Transverse colon (tissue), 4 donors: Measurements from ENCODE around the gene ATL1. TPM values are rescaled to one million over a fixed set of nuclear protein-coding genes. Genes with fewer than 3 reads are reported as not detected.

Experiments
- DNase-seq: peaks from one replicate; pipeline ENCODE4 v3.0.0-alpha.2; 2019
- H3K27ac ChIP-seq, 4 donors: fragments of 200-600 bp; sonication (generic); 2 replicates each; pipeline ENCODE4 v1.5.1; 2016 to 2018; ENCODE audit warnings: inconsistent platforms in 4 of 4
- H3K27me3 ChIP-seq: fragments of 200-600 bp; sonication (generic); 2 replicates; pipeline ENCODE4 v1.5.1; 2017; ENCODE audit warnings: inconsistent platforms
- H3K36me3 ChIP-seq, 4 donors: fragments of 200-600 bp; sonication (generic); 2 replicates each; pipeline ENCODE4 v1.5.1; 2017 to 2019; ENCODE audit warnings: inconsistent platforms in 4 of 4
- H3K4me1 ChIP-seq, 4 donors: fragments of 200-600 bp; sonication (generic); 2 replicates each; pipeline ENCODE4 v1.5.1; 2017 to 2020; ENCODE audit warnings: inconsistent platforms in 4 of 4
- H3K4me3 ChIP-seq, 4 donors: fragments of 200-600 bp; sonication (generic); 1 replicate in 1 of 4; 2 replicates in 3 of 4; pipeline versions ENCODE4 v1.5.1 to v1.6.1; 2017 to 2019; ENCODE audit warnings: inconsistent platforms in 4 of 4
- H3K9me3 ChIP-seq, 2 donors: fragments of 200-600 bp; sonication (generic); 2 replicates each; pipeline ENCODE4 v1.5.1; 2017 to 2019; ENCODE audit warnings: inconsistent platforms in 2 of 2
- EP300 ChIP-seq: sonication (generic); formaldehyde crosslinking; IDR thresholded peaks from one replicate; pipeline ENCODE4 v1.6.1; 2017; ENCODE audit warnings: antibody characterized with exemption, low read depth
- POLR2A ChIP-seq: fragments of 450-650 bp; IDR thresholded peaks from one replicate; pipeline ENCODE4 v1.6.1; 2016; ENCODE audit warnings: antibody characterized with exemption, mild to moderate bottlenecking, moderate library complexity
- POLR2AphosphoS5 ChIP-seq, 3 donors: sonication (generic); formaldehyde crosslinking; IDR thresholded peaks; one replicate each; pipeline ENCODE4 v1.6.1; 2016; ENCODE audit warnings: antibody characterized with exemption in 3 of 3
- WGBS, 2 donors: methylation state at CpG; one replicate each; pipeline ENCODE4 v1.1.5; 2018; ENCODE audit warnings: low coverage in 1 of 2; 5-methylcytosine and 5-hydroxymethylcytosine counted together
- in situ Hi-C, 4 donors: fragments of 200-750 bp; cut with MboI; loops; one replicate each; pipeline versions ENCODE4 v1.15.0 to v1.15.1; 2017; ENCODE audit warnings: low sequenced_read_pairs in 3 of 4, low pct_ligation_motif_present in 1 of 4, low pct_unique_long_range_greater_than_20kb in 1 of 4
- intact Hi-C: fragments of 100-400 bp; cut with DNase I; formaldehyde crosslinking; loops from one replicate; pipeline ENCODE4 v1.15.1; 2023; ENCODE audit warnings: low total_unique reads
- total RNA-seq, 4 donors: library from RNA; depleted of rRNA; stranded (reverse); fragments of >200 nt; gene quantifications; one replicate each; pipeline ENCODE4 v1.1.0, GENCODE V29; 2016
- TF ChIP-seq, protein P1 (sequence below), 5 experiments: fragments of 200-600 bp in 3 of 5; fragments of 450-650 bp in 2 of 5; sonication (generic) in 3 of 5; IDR thresholded peaks; 1 replicate in 2 of 5; 2 replicates in 3 of 5; pipeline ENCODE4 v1.5.1; 2016 to 2017; ENCODE audit warnings: antibody characterized with exemption in 5 of 5, inconsistent platforms in 3 of 5, mild to moderate bottlenecking in 2 of 5, moderate library complexity in 1 of 5

Gene ATL1
- total RNA-seq, 4 donors from 2014 or later = 1.1 to 14.1 (median 11.4) TPM; not detected in 1

DNA sequence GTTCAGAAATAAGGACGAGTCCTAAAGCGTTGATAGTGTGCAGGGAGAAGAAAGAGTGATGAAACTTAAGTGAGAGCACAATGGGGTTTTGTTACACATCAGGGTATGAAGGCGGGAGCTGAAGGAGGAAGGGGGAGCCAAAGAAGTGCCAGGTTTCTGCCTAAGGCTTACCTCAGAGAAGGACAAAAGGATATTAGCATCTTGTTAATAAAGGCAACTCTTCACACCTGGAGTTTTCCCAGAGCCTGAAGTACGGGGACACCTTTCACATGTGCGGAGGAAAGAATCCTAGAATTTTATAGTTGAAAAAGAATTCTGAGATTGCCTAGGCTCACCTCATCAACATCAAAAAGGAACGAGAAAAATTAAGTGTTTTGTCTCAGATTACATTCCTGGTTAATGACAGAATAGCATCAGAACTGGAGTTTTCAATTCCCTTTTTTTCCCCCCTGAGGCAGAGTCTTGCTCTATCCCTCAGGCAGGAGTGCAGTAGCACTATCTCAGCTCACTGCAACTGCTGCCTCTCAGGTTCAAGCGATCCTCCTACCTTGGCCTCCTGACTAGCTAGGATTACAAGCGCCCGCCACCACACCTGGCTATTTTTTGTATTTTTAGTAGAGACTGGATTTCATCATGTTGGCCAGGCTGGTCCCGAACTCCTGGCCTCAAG lies 110.4 kb downstream of the ATL1 start:
- no peak overlapping the region for H3K27ac ChIP-seq

DNA sequence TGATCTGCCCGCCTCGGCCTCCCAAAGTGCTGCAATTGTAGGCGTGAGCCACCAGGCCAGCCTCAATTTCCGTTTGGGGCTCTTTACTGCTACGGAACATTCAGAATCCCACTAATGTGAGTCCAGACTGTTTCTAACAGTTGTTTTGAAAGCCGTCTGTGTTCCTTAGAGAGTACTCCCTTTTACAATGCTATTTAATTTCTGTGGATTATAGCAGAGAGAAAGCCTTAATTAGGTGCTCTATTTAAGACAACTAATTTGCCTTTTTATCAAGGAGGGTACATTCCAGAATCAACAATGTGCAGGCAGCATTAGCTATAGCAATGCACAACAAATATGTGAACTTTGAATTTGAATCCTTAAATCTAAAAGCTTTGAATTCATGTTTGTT lies 110.9 kb downstream of the ATL1 start:
- intact Hi-C loops (no loop called here), in situ Hi-C loops (no loop called here)
- 93 to 100% methylated on average over 2 to 6 of the region's 6 CpGs for WGBS, 2 donors
- H3K4me3 ChIP-seq = no peak overlapping the region
- no peaks in the 10 kb centered on the region for H3K9me3 ChIP-seq
- H3K36me3 ChIP-seq = no peaks in the 10 kb centered on the region
- TF ChIP-seq POLR2AphosphoS5 (IDR thresholded peaks at IDR 0.05) (no peak), POLR2A (no peak), EP300 (no peak)
- TF ChIP-seq, protein P1, sequence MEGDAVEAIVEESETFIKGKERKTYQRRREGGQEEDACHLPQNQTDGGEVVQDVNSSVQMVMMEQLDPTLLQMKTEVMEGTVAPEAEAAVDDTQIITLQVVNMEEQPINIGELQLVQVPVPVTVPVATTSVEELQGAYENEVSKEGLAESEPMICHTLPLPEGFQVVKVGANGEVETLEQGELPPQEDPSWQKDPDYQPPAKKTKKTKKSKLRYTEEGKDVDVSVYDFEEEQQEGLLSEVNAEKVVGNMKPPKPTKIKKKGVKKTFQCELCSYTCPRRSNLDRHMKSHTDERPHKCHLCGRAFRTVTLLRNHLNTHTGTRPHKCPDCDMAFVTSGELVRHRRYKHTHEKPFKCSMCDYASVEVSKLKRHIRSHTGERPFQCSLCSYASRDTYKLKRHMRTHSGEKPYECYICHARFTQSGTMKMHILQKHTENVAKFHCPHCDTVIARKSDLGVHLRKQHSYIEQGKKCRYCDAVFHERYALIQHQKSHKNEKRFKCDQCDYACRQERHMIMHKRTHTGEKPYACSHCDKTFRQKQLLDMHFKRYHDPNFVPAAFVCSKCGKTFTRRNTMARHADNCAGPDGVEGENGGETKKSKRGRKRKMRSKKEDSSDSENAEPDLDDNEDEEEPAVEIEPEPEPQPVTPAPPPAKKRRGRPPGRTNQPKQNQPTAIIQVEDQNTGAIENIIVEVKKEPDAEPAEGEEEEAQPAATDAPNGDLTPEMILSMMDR (IDR thresholded peaks at IDR 0.05) = no peak
- no peak for DNase-seq
- H3K27me3 ChIP-seq = no peaks in the 10 kb centered on the region
- H3K27ac ChIP-seq = no peak overlapping the region
- peaks cover 0 to 20% (median 12%) of the 10 kb centered on the region in 4 donors for H3K4me1 ChIP-seq

More for the DNA sequence above, 110.4 kb downstream of the ATL1 start:
- no peaks in the 10 kb centered on the region for H3K27me3 ChIP-seq
- no peaks in the 10 kb centered on the region for H3K36me3 ChIP-seq
- no peak for DNase-seq
- intact Hi-C loops = no loop called here
- H3K4me3 ChIP-seq = no peak overlapping the region
- in situ Hi-C loops = no loop called here
- TF ChIP-seq POLR2AphosphoS5 (IDR thresholded peaks at IDR 0.05) = no peak
- TF ChIP-seq POLR2A = no peak
- TF ChIP-seq, protein P1 (IDR thresholded peaks at IDR 0.05) = no peak
- no peak for TF ChIP-seq EP300
- peaks cover 0 to 26% (median 14%) of the 10 kb centered on the region in 4 donors for H3K4me1 ChIP-seq
- H3K9me3 ChIP-seq = no peaks in the 10 kb centered on the region
- WGBS, 2 donors = 91 to 92% methylated on average over 9 to 10 of the region's 10 CpGs

DNA sequence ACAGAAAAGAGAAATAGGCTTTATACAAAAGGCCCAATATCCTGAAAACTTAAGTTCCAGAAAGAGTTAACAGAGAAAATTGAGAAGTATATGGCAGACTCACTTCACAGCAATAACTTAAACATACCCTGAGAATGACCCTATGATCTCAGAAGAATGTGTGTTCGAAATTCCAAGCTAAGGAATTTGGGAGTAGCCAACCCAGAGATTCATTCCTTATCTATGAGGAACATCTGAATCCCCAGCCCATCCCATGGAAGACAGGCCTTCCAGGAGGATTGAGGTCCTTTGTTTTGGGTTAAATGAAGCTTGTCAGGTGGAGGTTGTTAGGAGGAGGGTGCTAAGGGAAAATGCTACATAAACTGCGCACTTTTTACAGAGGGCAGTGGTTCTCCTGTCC lies 115.7 kb downstream of the ATL1 start:
- no peaks in the 10 kb centered on the region for H3K36me3 ChIP-seq
- H3K9me3 ChIP-seq = no peaks in the 10 kb centered on the region
- TF ChIP-seq POLR2A (no peak), EP300 (no peak), POLR2AphosphoS5 (IDR thresholded peaks at IDR 0.05) (no peak)
- intact Hi-C loops (no loop called here), in situ Hi-C loops (no loop called here)
- no peak for DNase-seq
- H3K4me3 ChIP-seq = no peak overlapping the region
- no peaks in the 10 kb centered on the region for H3K27me3 ChIP-seq
- H3K27ac ChIP-seq = no peak overlapping the region
- H3K4me1 ChIP-seq = peaks cover 0 to 3% (median 0%) of the 10 kb centered on the region in 4 donors
- 62 to 73% methylated on average over 1 to 2 of the region's 2 CpGs for WGBS, 2 donors

DNA sequence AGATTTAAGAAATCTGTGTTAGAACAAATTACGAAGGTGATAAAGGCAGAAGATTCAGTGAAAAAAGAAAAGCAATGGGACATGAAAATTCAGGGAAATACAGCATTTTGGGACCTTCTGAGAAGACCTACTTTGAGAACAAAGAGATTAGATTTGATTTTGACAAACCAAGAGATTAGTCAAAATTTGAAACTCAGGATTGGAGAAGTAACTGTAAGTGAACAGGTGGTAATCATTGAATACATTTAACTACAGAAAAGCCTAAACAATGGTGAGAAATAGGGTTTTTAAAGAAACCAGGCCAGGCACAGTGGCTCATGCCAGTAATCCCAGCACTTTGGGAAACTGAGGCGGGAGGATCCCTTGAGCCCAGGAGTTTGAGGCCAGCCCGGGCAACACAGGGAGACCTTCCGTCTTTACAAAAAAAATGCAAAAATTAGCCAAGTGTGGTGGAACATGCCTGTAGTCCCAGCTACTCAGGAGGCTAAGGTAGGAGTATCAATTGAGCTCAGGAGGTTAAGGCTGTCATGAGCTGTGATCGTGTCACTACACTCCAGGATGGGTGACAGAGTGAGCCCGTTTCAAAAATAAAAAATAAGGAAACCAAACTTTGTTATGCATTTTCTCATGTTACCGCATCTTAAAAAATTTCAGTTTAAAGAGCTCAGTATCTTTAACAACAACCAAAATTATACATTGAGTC lies 117.0 kb downstream of the ATL1 start:
- no peak for DNase-seq
- in situ Hi-C loops (no loop called here), intact Hi-C loops (no loop called here)
- TF ChIP-seq EP300 (no peak), POLR2A (no peak), POLR2AphosphoS5 (IDR thresholded peaks at IDR 0.05) (no peak)
- TF ChIP-seq, protein P1 (IDR thresholded peaks at IDR 0.05) = no peak
- no peaks in the 10 kb centered on the region for H3K9me3 ChIP-seq
- H3K27me3 ChIP-seq = no peaks in the 10 kb centered on the region
- no peaks in the 10 kb centered on the region for H3K36me3 ChIP-seq
- H3K4me3 ChIP-seq = no peak overlapping the region
- no peak overlapping the region for H3K27ac ChIP-seq
- H3K4me1 ChIP-seq = peaks cover 0 to 3% (median 0%) of the 10 kb centered on the region in 4 donors
- 80 to 88% methylated on average over 7 of the region's 7 CpGs for WGBS, 2 donors
